DND-41 (cell line): ENCODE results near the gene SERINC2.

Source experiments
- EZH2 ChIP-seq: IDR thresholded peaks from 3 replicates; pipeline ENCODE4 v1.6.1; 2012; ENCODE audit warnings: borderline replicate concordance, low read depth, mild to moderate bottlenecking, moderate library complexity, low read length, inconsistent platforms; ENCODE audit not compliant: severe bottlenecking
- TF ChIP-seq, protein P1 (sequence below): IDR thresholded peaks from 2 replicates; pipeline ENCODE4 v1.5.1; 2012; ENCODE audit warnings: borderline replicate concordance, low read length, moderate library complexity, mild to moderate bottlenecking; ENCODE audit not compliant: poor library complexity, severe bottlenecking; ENCODE audit errors: extremely low read depth

DNA sequence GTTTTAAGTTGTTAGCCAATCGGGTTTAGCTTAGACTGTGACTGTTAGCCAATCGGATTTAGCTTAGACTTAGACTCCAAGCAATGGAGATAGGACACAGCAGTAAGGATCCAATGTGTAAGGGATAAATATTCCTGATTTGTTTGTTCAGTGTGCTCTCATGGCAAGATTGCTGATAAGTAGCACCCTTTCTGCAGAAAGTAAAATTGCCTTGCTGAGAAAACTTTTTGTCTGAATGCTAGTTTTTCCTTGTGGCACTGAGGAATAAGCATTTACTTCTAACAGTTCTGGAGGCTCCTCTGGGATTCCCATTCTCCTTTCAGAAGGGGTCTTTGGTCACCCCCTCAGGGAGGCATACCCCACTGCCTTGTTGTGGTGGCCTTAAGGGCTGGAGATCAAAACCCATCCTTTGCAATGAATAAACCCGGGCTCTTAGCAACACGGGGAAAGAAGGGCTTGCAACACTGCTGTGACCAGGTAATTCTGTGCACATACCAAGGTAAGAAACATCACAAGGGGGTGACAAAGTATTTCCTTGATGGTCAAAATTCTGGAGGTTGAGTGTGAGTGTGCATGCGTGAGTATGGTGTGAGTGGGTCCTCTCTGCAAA is 45.4 kb downstream of the SERINC2 start:
- TF ChIP-seq, protein P1, sequence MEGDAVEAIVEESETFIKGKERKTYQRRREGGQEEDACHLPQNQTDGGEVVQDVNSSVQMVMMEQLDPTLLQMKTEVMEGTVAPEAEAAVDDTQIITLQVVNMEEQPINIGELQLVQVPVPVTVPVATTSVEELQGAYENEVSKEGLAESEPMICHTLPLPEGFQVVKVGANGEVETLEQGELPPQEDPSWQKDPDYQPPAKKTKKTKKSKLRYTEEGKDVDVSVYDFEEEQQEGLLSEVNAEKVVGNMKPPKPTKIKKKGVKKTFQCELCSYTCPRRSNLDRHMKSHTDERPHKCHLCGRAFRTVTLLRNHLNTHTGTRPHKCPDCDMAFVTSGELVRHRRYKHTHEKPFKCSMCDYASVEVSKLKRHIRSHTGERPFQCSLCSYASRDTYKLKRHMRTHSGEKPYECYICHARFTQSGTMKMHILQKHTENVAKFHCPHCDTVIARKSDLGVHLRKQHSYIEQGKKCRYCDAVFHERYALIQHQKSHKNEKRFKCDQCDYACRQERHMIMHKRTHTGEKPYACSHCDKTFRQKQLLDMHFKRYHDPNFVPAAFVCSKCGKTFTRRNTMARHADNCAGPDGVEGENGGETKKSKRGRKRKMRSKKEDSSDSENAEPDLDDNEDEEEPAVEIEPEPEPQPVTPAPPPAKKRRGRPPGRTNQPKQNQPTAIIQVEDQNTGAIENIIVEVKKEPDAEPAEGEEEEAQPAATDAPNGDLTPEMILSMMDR: no peak
- no peak for TF ChIP-seq EZH2
